HG02884 (cell line): ENCODE results near the gene ANTXR2.

Experiments used
- ATAC-seq: cut with Tn5 transposase; IDR thresholded peaks from one replicate; pipeline ENCODE4 v1.9.1; 2021; ENCODE audit warnings: mild to moderate bottlenecking, moderate library complexity; ENCODE audit not compliant: unreplicated experiment

ANTXR2 gene

GRCh38 chr4:80070880-80071603 lies 2.0 kb downstream of the ANTXR2 start:
- no peak for ATAC-seq

GRCh38 chr4:80069837-80070731 lies 2.9 kb downstream of the ANTXR2 start:
- no peak for ATAC-seq

GRCh38 chr4:80069108-80069836 lies 3.8 kb downstream of the ANTXR2 start:
- no peak for ATAC-seq

- no peak for ATAC-seq
Measured at GRCh38 chr4:80065601-80066000, 7.4 kb downstream of the ANTXR2 start.

- ATAC-seq, result no peak
Measured at GRCh38 chr4:80062527-80062926, 10.5 kb downstream of the ANTXR2 start.

- no peak for ATAC-seq
Measured at GRCh38 chr4:80060804-80061203, 12.2 kb downstream of the ANTXR2 start.

- ATAC-seq, result peak; percentile 98
Measured at GRCh38 chr4:80058740-80059139, 14.3 kb downstream of the ANTXR2 start.

- ATAC-seq, result no peak
Measured at GRCh38 chr4:80054375-80054774, 18.7 kb downstream of the ANTXR2 start.

- ATAC-seq, result no peak
Measured at GRCh38 chr4:80053140-80053910, 19.7 kb downstream of the ANTXR2 start.

GRCh38 chr4:80049813-80050534 lies 23.1 kb downstream of the ANTXR2 start:
- ATAC-seq, result no peak

- no peak for ATAC-seq
Measured at GRCh38 chr4:80049402-80049801, 23.6 kb downstream of the ANTXR2 start.

GRCh38 chr4:80045786-80046185 lies 27.2 kb downstream of the ANTXR2 start:
- no peak for ATAC-seq

- ATAC-seq, result no peak
Measured at GRCh38 chr4:80043541-80043940, 29.5 kb downstream of the ANTXR2 start.

- no peak for ATAC-seq
Measured at GRCh38 chr4:80042821-80043220, 30.2 kb downstream of the ANTXR2 start.

GRCh38 chr4:80037864-80038263 lies 35.2 kb downstream of the ANTXR2 start:
- ATAC-seq, result no peak

- no peak for ATAC-seq
Measured at GRCh38 chr4:80036949-80037685, 35.9 kb downstream of the ANTXR2 start.

- ATAC-seq, result no peak
Measured at GRCh38 chr4:80036306-80036705, 36.7 kb downstream of the ANTXR2 start.

- ATAC-seq, result no peak
Measured at GRCh38 chr4:80035336-80035735, 37.7 kb downstream of the ANTXR2 start.

GRCh38 chr4:80033581-80033980 lies 39.4 kb downstream of the ANTXR2 start:
- ATAC-seq, result no peak
